HG03442 (cell line): ENCODE measurements around the gene CYB5R3.
A peak's percentile ranks its signal among the peaks of the same experiment; 100 is the strongest.
"Not testable (repeated sequence)": the region's sequence is repeated elsewhere in the genome, so short reads cannot be mapped to it uniquely, and the experiment has no call there.

Experiments used
- ATAC-seq: cut with Tn5 transposase; IDR thresholded peaks from one replicate; pipeline ENCODE4 v1.9.1; 2021; ENCODE audit warnings: mild to moderate bottlenecking, moderate library complexity; ENCODE audit not compliant: unreplicated experiment

The CYB5R3 gene

GRCh38 chr22:42679691-42680090, 30.5 kb upstream of the CYB5R3 start:
- ATAC-seq = no peak

GRCh38 chr22:42678894-42679293, 29.7 kb upstream of the CYB5R3 start:
- ATAC-seq = no peak

DNA sequence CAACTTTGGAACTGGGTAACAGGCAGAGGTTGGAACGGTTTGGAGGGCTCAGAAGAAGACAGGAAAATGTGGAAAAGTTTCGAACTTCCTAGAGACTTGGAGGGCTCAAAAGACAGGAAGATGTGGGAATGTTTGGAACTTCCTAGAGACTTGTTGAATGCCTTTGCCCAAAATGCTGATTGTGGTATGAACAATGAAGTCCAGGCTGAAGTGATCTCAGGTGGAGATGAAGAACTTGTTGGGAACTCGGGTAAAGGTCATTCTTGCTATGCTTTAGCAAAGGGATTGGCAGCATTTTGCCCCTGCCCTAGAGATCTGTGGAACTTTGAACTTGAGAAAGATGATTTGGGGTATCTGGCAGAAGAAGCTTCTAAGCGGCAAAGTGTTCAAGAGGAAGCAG, 28.7 kb upstream of the CYB5R3 start:
- ATAC-seq = not testable (repeated sequence)

GRCh38 chr22:42676059-42676607, 26.9 kb upstream of the CYB5R3 start:
- ATAC-seq = no peak

DNA sequence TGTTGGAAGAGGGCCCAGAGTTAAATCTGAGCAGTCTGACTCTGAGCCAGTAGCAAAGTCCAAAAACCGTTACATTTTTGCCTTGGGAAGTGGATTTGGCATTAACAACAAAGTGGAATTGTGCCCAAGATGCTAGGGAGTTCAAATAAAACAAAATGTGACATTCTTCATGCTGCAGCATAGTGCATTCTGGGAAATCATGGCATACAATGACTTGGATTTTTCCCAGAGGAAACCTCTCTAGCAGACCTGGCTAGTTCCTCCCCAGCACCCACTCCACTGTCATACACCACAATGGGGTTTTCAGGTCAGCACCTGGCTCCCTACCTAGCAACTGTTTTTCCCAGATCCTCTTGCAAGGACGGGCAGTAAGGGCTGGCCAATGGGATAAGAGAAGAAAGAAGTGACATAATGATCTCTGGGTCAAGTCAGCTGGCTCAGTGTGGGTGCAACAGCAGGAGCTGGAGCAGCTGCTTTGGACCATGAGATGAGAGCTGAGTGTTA, 24.8 kb upstream of the CYB5R3 start:
- ATAC-seq = no peak

DNA sequence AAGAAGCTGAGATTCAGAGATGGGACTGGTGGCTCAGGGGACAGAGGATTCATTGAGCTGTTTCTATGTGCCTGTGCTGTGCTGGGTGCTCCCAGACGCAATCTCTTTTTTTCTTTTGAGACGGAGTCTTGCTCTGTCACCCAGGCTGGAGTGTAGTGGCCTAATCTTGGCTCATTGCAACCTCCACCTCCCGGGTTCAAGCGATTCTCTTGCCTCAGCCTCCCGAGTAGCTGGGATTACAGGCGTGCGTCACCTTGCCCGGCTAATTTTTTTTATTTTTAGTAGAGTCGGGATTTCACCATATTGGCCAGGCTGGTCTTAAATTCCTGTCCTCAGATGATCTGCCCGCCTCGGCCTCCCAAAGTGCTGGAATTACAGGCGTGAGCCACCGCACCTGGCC, 23.9 kb upstream of the CYB5R3 start:
- not testable (repeated sequence) for ATAC-seq

GRCh38 chr22:42670921-42671709, 21.9 kb upstream of the CYB5R3 start:
- ATAC-seq = no peak

GRCh38 chr22:42670046-42670445, 20.9 kb upstream of the CYB5R3 start:
- no peak for ATAC-seq

GRCh38 chr22:42666393-42666792, 17.2 kb upstream of the CYB5R3 start:
- ATAC-seq = not testable (repeated sequence)

DNA sequence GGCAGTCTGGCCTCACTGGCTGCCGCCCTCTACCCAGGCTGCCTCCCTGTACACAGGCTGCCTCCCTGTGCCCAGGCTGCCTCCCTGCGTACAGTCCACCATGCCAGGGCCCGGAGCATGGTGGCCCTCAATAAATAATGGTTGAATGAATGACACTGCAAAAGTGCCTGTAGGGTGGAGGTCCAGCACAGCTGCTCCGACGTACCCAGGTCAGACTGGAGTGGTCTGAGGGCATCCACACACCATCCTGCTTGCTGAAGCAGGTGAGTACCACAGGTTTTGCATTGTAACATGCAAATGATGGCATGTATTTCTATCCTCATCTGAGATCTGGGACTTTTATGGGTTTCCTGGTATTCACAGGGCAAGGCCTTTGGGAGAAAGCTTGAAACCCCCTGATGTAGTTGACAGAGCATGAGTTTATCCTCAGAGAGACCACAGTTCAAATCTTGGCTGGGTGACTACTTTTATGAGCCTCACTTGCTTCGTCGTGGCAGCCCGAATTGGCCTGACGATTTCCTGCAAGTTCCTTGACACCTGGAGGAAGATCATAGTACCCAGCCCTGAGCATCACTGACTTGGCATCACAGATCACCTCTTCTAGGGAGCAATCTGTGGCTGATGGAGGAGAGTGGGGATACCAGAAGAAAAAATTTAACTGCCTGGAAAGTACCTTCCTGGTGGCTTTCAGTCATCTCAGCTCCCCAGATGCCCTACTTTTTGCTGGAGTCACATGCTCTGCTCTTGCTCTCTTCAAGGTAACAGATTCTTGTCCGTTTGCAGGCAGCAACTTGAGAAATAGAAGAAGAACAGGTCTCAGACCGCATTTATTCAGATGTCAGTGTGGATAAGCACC, 16.0 kb upstream of the CYB5R3 start:
- no peak for ATAC-seq

- peak; percentile 44 for ATAC-seq
Measured at GRCh38 chr22:42661985-42662831, 13.0 kb upstream of the CYB5R3 start.

DNA sequence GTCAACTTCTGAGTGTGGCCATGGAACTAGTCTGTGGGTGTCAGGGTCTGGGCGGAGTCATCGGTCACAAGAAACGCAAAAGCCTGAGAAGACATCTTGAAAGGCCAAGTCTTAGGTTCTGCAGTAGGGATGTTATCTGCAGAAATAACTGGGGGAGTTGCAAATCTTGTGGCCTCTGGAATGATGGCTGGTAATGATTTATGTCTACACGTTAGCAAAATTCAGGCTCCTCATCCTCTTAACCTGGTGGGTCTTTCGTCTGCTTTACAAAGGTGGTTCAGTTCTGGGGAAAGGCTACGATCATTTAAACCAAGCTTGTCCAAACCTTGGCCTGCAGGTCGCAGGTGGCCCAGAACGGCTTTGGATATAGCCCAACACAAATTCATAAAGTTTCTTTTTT, 7.4 kb upstream of the CYB5R3 start:
- ATAC-seq = no peak

DNA sequence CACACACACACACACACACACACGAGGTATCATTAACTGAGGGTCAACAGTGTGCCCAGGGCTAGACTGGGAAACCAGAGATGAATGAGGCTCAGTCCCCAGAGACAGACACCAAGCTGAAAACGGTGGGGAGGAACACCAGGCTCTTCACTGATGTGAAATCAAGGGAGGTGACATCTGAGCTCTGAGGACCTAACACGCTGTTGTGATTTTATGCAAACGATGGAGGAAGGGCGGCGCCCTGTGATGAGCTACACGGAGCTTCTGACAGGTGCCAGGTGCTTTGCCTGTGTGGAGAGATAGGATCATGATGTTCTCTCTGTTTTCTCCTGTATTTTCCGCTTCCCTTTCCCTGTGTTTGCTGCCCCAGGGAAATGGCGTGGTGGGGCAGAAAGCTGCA, 6.5 kb upstream of the CYB5R3 start:
- ATAC-seq = no peak

DNA sequence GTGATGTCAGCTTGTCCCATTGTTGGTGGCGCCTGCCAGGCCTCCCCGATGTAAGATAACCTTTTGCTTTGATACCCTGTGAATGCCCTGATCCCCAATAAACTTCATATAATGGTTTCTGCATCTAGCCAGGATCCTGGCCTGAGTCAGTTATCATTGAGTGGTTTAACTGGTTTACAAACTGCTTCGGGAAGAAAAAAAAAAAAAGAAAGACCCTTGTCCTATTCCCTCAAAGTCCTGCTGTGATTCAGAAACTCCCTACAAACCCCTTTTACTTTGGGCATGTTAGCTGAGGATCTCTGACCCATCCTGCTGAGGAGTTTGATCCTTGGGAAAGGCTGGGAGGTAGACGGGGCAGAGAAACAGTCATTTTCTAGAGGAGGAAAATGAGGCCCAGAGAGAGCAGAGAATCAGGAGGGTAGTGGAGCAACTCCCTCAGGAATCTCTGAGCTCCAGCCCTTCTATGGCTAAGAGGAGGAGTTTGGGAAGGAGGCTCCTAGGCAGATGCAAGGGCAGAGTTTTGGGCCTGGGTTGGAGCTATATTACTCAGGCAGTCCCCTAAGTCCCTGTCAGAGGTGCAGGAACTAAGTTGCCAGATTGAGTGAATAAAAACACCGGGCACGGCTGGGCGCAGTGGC, 5.4 kb upstream of the CYB5R3 start:
- no peak for ATAC-seq

DNA sequence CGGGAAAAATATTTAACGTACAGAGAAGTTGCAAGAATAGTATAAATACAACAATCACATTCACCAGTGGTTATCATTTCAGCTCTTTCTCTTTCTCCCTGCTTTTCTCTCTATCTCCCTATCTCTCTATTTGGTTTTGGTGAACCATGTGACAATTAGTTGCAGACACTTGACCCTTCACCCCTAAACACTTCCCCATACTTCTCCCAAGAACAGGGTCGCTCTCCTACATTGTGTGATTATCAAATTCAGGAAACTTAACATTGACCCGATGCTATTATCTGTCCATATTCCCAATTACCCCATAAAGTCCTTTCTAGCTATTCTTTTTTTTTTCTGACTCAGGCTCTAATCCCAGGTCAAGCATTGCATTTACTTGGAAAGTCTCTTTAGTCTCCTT, 4.8 kb upstream of the CYB5R3 start:
- no peak for ATAC-seq

- ATAC-seq = no peak
Measured at GRCh38 chr22:42651134-42651533, 1.9 kb upstream of the CYB5R3 start.

DNA sequence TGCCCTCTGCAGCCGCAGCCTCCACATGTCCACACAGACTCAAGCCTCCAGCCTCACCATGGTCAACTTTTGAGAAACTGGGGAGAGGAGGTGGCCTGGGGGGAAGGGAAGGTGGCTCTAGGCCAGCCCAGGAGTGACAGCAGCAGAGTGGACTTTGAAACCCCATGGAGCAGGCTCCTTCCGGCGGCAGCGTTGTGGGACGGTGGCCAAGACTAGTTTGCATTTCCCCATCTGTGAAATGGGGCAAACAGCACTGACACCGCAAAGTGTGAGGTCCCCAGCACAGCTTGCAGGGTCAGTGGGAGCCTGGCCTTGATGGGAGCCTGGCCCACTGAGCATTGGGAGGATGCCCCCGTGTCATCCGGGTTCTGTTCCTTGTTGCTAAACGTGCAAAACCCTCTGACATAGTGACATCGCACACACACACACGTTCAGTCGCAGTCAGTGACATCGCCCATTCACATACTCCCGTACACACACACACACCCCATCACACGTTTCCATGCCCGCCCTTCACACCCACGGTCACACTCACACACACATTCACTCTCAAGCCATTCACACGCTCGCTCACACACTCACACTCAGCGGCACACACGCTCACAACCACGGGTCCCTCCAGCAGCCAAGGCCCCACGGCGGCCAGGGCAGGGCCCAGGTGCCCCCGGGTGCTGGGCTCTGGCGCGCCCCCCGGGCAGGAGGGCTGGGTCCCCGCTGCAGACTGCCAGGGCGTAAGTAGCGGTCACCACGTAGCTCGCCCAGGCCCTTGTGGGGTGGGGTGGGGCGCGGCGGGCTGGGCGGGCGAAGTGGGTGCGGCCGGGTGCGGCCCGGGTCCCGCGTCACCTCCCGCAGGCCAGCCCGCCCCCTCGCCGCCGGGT, 585 bp downstream of the CYB5R3 start:
- peak; percentile 7 for ATAC-seq

DNA sequence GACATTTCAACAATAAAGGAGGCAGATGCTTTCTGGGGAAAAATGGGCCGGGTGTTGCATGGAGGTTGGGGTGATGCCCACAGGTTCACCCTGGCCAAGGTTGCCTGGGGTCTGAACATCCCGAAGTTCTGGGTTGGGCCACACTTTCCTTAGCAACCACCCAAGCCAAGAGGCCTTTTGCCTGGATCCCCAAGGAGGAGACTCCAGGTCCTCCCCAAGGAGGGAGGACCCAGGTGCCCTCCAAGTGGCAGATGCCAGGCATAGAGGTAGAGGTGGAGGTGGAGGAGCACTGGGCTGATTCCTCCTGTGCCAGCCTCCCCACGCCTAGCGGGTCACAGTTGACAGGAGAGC, 1.2 kb downstream of the CYB5R3 start:
- ATAC-seq = no peak
